Measurements from ENCODE around the gene CHAMP1.

Gene CHAMP1

DNA sequence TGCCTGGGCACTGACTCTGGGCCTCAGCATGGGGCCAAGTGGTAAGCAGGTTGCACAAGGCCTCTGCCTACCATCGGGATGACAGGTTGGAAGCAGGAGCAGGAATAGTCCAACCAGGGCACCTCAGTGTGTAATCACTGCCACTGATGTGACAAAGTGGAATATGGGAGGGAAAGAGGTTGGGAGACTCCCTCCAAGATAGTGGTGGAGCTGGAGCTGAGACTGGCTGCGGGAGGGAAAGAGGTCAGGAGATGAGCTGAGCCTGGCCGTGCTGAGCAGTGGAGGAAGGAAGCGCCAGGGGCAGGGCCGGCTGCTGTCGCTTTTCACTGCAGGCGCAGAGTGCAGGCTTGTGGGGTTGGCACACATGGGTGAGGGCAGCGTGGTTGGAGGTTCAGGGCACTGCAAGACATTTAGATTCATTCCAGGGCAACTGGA, 26.1 kb upstream of the CHAMP1 start:
- no peaks in the 10 kb centered on the region for H3F3A ChIP-seq (ENCODE audit: insufficient read depth, low read length)
- H3K27me3 ChIP-seq (ENCODE audit: insufficient read depth, low read length): no peaks in the 10 kb centered on the region
- H2AFZ ChIP-seq (ENCODE audit: low read length): no peak overlapping the region
- no peaks in the 10 kb centered on the region for H4K20me1 ChIP-seq (ENCODE audit: insufficient read depth, low read length)
- H3K27ac ChIP-seq (ENCODE audit: low read depth, low read length, poor library complexity, severe bottlenecking): no peak overlapping the region
- H3K79me2 ChIP-seq (ENCODE audit: insufficient read depth, low read length): peaks cover 8% of the 10 kb centered on the region; the same call in 1 of the 2 replicates
- no peaks in the 10 kb centered on the region for H3K9me2 ChIP-seq (ENCODE audit: low read depth, low read length)
- H3K36me3 ChIP-seq (ENCODE audit: insufficient read depth, low read length): peaks cover 94% of the 10 kb centered on the region
- no peak overlapping the region for H3K9ac ChIP-seq (ENCODE audit: low read length)
- no peak overlapping the region for H3K4me3 ChIP-seq (ENCODE audit: low read depth, low read length, poor library complexity, severe bottlenecking)
- H3K4me2 ChIP-seq (ENCODE audit: low read length): no peak overlapping the region
- no peaks in the 10 kb centered on the region for H3K9me3 ChIP-seq (ENCODE audit: low read length)
- H3K4me1 ChIP-seq (ENCODE audit: insufficient read depth, low read length, severe bottlenecking): peaks cover 6% of the 10 kb centered on the region
- TF ChIP-seq CTCF (IDR thresholded peaks at IDR 0.05; ENCODE audit: low read length) (no peak), EZH2 (IDR thresholded peaks at IDR 0.05; ENCODE audit: borderline replicate concordance, low read length) (no peak)

- H3K4me3 ChIP-seq (ENCODE audit: low read depth, low read length, poor library complexity, severe bottlenecking): no peak overlapping the region
- no peak overlapping the region for H3K27ac ChIP-seq (ENCODE audit: low read depth, low read length, poor library complexity, severe bottlenecking)
- H3K4me2 ChIP-seq (ENCODE audit: low read length): no peak overlapping the region
- no peaks in the 10 kb centered on the region for H3F3A ChIP-seq (ENCODE audit: insufficient read depth, low read length)
- no peak overlapping the region for H3K9ac ChIP-seq (ENCODE audit: low read length)
- no peaks in the 10 kb centered on the region for H4K20me1 ChIP-seq (ENCODE audit: insufficient read depth, low read length)
- H3K79me2 ChIP-seq (ENCODE audit: insufficient read depth, low read length): no peaks in the 10 kb centered on the region; the same call in 1 of the 2 replicates
- no peak overlapping the region for H2AFZ ChIP-seq (ENCODE audit: low read length)
- no peaks in the 10 kb centered on the region for H3K9me2 ChIP-seq (ENCODE audit: low read depth, low read length)
- H3K4me1 ChIP-seq (ENCODE audit: insufficient read depth, low read length, severe bottlenecking): no peaks in the 10 kb centered on the region
- no peaks in the 10 kb centered on the region for H3K27me3 ChIP-seq (ENCODE audit: insufficient read depth, low read length)
- H3K9me3 ChIP-seq (ENCODE audit: low read length): no peaks in the 10 kb centered on the region
- H3K36me3 ChIP-seq (ENCODE audit: insufficient read depth, low read length): peaks cover 79% of the 10 kb centered on the region
- TF ChIP-seq CTCF (IDR thresholded peaks at IDR 0.05; ENCODE audit: low read length) (no peak), EZH2 (IDR thresholded peaks at IDR 0.05; ENCODE audit: borderline replicate concordance, low read length) (no peak)
Measured at GRCh38 chr13:114296448-114296847, 17.9 kb upstream of the CHAMP1 start.

GRCh38 chr13:114296902-114297301, 17.4 kb upstream of the CHAMP1 start:
- Histone ChIP-seq H3K27me3 (ENCODE audit: insufficient read depth, low read length) (no peaks in the 10 kb centered on the region), H3K4me2 (ENCODE audit: low read length) (no peak overlapping the region), H3K4me3 (ENCODE audit: low read depth, low read length, poor library complexity, severe bottlenecking) (no peak overlapping the region), H2AFZ (ENCODE audit: low read length) (no peak overlapping the region), H4K20me1 (ENCODE audit: insufficient read depth, low read length) (no peaks in the 10 kb centered on the region), H3K9me3 (ENCODE audit: low read length) (no peaks in the 10 kb centered on the region), H3K27ac (ENCODE audit: low read depth, low read length, poor library complexity, severe bottlenecking) (no peak overlapping the region), H3K9ac (ENCODE audit: low read length) (no peak overlapping the region), H3K36me3 (ENCODE audit: insufficient read depth, low read length) (peaks cover 79% of the 10 kb centered on the region), H3F3A (ENCODE audit: insufficient read depth, low read length) (no peaks in the 10 kb centered on the region), H3K79me2 (ENCODE audit: insufficient read depth, low read length) (no peaks in the 10 kb centered on the region; the same call in 1 of the 2 replicates), H3K4me1 (ENCODE audit: insufficient read depth, low read length, severe bottlenecking) (no peaks in the 10 kb centered on the region), H3K9me2 (ENCODE audit: low read depth, low read length) (no peaks in the 10 kb centered on the region)
- TF ChIP-seq EZH2 (IDR thresholded peaks at IDR 0.05; ENCODE audit: borderline replicate concordance, low read length): no peak
- TF ChIP-seq CTCF (IDR thresholded peaks at IDR 0.05; ENCODE audit: low read length): no peak
